ENCODE measurements around the gene SMG6. TPM values are rescaled to one million over a fixed set of nuclear protein-coding genes. Genes with fewer than 3 reads are reported as not detected.

The SMG6 gene
- total RNA-seq, 1 donor = 49.3 TPM

DNA sequence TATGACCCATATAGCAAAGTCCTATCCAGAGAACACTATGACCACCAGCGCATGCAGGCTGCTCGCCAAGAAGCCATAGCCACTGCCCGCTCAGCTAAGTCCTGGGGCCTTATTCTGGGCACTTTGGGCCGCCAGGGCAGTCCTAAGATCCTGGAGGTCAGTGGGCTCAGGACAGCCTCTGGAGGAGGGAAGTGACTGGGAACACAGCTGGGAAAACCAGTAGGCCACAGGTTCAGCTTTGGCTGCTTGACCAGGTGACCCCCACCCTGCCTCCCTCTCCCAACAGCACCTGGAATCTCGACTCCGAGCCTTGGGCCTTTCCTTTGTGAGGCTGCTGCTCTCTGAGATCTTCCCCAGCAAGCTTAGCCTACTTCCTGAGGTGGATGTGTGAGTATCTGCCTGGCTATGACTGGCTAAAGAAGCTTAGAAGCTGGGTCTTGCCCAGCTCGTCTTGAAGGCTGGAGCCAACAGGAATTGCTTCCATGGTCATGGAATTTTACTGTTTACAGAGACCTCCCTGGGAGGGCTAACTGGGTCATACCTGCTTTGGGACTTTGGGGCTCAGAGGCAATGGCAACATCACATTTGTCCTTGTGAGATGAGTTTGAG, 263.3 kb downstream of the SMG6 start:
- no peak for TF ChIP-seq CTCF (IDR thresholded peaks at IDR 0.05; ENCODE audit: insufficient read depth, low read length)
- no peak overlapping the region for H3K4me3 ChIP-seq (ENCODE audit: low read depth, low read length)
- DNase-seq (ENCODE audit: low read depth) = no peak

DNA sequence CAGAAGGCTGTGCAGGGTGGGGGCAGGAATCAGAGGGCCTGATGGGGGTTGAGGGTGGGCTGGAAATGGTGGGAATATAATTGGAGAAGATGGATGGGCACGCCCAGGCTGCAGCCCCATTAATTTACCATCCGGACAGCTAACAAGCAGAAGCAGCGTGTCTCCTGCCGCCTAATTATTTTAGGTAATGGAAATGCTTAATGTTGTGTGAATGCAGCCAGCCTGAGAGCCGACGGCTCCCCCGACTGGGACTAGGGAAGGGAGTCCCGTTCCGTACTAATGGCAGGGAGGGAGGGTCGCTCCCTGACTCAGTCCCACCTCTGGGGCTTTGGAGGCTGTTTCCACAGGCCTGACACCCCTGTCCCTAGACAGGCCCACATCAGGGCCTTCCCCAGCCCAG, 266.4 kb downstream of the SMG6 start:
- no peak overlapping the region for H3K4me3 ChIP-seq (ENCODE audit: low read depth, low read length)
- DNase-seq (ENCODE audit: low read depth) = no peak
- TF ChIP-seq CTCF (IDR thresholded peaks at IDR 0.05; ENCODE audit: insufficient read depth, low read length) = no peak

DNA sequence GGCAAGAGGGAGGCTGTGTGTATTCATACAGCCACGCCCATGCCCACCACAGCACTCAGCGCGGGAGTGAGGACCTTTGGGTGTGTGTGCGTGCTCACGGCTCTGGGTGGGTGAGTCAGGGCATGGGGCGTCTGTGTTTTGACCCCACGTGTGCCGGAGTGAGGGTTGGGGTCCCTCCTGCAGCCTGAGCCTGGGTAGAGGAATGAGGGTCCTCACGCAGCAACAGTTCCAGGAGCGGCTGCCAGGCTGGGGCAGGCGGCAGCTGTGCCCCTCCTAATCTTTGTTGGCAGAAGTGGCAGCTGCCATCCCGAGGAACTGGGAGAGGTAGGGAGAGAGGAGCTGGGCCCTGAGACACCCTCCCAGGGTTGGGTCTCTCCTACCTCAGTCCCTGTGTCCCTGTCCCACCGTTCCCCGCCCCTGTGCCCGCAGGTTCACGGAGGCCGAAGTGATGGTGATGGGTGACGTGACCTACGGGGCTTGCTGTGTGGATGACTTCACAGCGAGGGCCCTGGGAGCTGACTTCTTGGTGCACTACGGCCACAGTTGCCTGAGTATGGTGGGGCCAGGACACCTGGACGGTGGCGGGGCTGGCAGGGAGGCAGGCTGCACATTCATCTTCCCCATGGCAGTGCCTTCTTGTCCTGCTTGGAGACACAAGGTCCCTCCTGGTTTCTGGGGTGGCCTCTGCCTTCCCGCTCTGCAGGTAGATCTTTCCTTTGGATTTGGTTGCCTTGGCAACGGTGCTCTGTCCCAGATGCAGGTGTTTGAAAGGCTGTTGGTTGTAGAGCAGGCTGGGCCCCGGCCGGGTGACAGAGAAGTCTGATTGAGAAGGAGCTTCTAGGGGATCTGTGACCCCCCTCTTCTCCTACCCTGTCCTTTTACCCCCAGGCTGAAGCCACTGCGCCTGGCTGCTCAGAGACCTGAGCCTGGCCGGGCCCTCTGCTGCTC, 267.8 kb downstream of the SMG6 start:
- no peak for TF ChIP-seq CTCF (IDR thresholded peaks at IDR 0.05; ENCODE audit: insufficient read depth, low read length)
- no peak overlapping the region for H3K4me3 ChIP-seq (ENCODE audit: low read depth, low read length)
- no peak for DNase-seq (ENCODE audit: low read depth)

DNA sequence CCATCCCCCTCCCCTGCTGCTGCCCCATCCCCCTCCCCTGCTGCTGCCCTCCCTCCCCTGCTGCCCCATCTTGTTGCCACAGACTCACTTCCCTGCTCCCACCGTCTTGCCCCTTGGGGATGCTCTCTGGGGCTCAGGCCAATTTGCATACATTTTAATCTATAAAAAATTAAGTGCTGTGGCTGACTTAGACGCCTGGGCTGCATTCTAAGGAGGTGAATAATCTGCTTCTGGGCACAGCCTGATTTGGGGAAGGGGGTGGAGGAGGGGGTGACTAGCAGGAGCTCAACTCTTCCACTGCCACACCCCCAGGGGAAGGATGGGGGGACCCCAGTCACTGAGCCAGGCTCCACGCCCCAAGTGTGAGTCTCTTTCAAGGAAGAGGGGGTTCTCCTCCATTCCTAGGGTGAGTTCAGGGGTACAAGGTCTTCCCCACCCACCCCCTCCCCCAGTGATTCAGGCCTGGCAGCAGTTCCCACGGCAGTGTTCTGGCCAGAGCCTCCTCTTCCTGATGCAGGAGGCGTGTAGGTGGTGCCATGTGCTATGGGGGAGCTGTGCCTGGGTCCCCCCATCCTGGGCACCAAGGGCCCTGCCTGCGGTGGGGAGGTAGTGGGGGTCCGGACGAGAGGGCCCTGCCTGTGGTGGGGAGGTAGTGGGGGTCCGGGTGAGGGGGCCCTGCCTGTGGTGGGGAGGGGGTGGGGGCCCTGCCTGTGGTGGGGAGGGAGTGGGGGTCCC, 268.6 kb downstream of the SMG6 start:
- peak; percentile 88 for DNase-seq (ENCODE audit: low read depth)
- no peak for TF ChIP-seq CTCF (IDR thresholded peaks at IDR 0.05; ENCODE audit: insufficient read depth, low read length)
- no peak overlapping the region for H3K4me3 ChIP-seq (ENCODE audit: low read depth, low read length)

DNA sequence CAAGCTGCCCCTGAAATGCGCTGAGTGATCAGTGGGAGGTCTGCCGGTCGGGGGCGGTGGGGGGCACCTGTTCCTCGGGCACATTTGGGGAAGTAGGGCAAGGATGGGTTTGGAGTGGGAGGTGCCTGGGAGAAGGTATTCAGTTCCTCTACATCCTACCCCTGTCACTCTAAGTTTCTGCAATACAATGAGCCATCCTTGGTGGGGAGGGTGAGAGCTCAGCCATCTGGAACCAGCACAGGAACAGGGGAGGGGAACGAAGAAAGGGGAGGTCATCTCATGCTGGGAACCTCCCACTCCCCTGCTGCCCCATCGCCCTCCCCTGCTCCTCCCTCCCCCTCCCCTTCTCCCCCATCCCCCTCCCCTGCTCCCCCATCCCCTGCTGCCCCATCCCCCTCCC, 269.4 kb downstream of the SMG6 start:
- no peak overlapping the region for H3K4me3 ChIP-seq (ENCODE audit: low read depth, low read length)
- TF ChIP-seq CTCF (IDR thresholded peaks at IDR 0.05; ENCODE audit: insufficient read depth, low read length) = no peak
- DNase-seq (ENCODE audit: low read depth) = peak; percentile 44

DNA sequence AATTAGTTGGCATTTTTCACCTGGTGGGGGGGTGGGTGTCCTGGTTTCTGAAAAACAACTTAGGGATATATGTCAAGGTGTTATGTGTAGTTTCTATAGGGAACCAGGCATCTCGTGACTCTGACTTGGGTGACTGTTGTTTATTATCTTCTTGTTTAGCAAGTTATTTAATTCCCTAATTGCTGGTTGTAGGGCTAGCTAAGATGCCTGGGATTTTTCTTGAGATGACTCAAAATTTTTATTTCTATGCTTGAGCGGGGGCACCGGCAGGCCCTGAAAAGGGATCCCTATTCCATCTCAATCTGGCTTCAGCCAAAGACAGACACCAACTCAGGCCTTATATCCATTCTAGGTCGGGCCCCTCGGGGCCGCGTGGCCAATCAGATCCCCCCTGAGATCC, 270.4 kb downstream of the SMG6 start:
- DNase-seq (ENCODE audit: low read depth) = no peak
- no peak overlapping the region for H3K4me3 ChIP-seq (ENCODE audit: low read depth, low read length)
- no peak for TF ChIP-seq CTCF (IDR thresholded peaks at IDR 0.05; ENCODE audit: insufficient read depth, low read length)
